CD14-positive monocyte (primary cell): ENCODE data around the gene PPFIBP1. TPM values are rescaled to one million over a fixed set of nuclear protein-coding genes. Genes with fewer than 3 reads are reported as not detected.
A peak's percentile ranks its signal among the peaks of the same experiment; 100 is the strongest.

Source experiments
- DNase-seq, 3 donors: peaks; one replicate each; pipeline ENCODE4 v3.0.0-alpha.2; 2011 to 2022
- H2AFZ ChIP-seq: 2 replicates; pipeline ENCODE4 v1.6.0; 2012; ENCODE audit warnings: mild to moderate bottlenecking, low read depth, low read length, inconsistent platforms; ENCODE audit not compliant: insufficient read depth, poor library complexity, severe bottlenecking
- H3K27ac ChIP-seq, 2 donors: 1 replicate in 1 of 2; 2 replicates in 1 of 2; pipeline ENCODE4 v1.5.1; 2012 to 2013; ENCODE audit warnings: low read length in 2 of 2, control low read depth in 1 of 2, inconsistent platforms in 1 of 2, low read depth in 1 of 2, mild to moderate bottlenecking in 1 of 2
- H3K27me3 ChIP-seq, 2 donors: one replicate each; pipeline versions ENCODE4 v1.6.0 to v1.6.1; 2011 to 2013; ENCODE audit warnings: low read length in 2 of 2; ENCODE audit not compliant: control insufficient read depth in 2 of 2, insufficient read depth in 2 of 2
- H3K36me3 ChIP-seq, 2 donors: replicated peaks in 1 of 2; 1 replicate in 1 of 2; 2 replicates in 1 of 2; pipeline versions ENCODE4 v1.5.1 to v1.6.1; 2012 to 2013; ENCODE audit warnings: low read length in 2 of 2, control low read depth in 1 of 2, inconsistent platforms in 1 of 2, mild to moderate bottlenecking in 1 of 2; ENCODE audit not compliant: insufficient read depth in 2 of 2, control insufficient read depth in 1 of 2
- H3K4me1 ChIP-seq, 2 donors: 1 replicate in 1 of 2; 2 replicates in 1 of 2; pipeline versions ENCODE4 v1.5.1 to v1.6.1; 2012 to 2013; ENCODE audit warnings: low read length in 2 of 2, control low read depth in 1 of 2, inconsistent platforms in 1 of 2, mild to moderate bottlenecking in 1 of 2, moderate library complexity in 1 of 2; ENCODE audit not compliant: insufficient read depth in 2 of 2, control insufficient read depth in 1 of 2
- H3K4me2 ChIP-seq: replicated peaks from 2 replicates; pipeline ENCODE3; 2012; ENCODE audit warnings: low read length, moderate library complexity, mild to moderate bottlenecking; ENCODE audit not compliant: poor library complexity, severe bottlenecking; ENCODE audit errors: extremely low read depth
- H3K4me3 ChIP-seq, 3 experiments: fragments of 200-600 bp in 1 of 3; sonication (generic) in 1 of 3; replicated peaks in 1 of 3; 1 replicate in 2 of 3; 2 replicates in 1 of 3; pipeline ENCODE4 v1.5.1; 2011 to 2013; ENCODE audit warnings: low read length in 3 of 3, mild to moderate bottlenecking in 3 of 3, control low read depth in 2 of 3, low read depth in 2 of 3, inconsistent platforms in 1 of 3, moderate library complexity in 1 of 3
- H3K79me2 ChIP-seq: 2 replicates; pipeline ENCODE4 v1.6.0; 2012; ENCODE audit warnings: mild to moderate bottlenecking, control low read depth, inconsistent platforms, low read length, moderate library complexity; ENCODE audit not compliant: insufficient read depth
- H3K9ac ChIP-seq: 2 replicates; pipeline ENCODE4 v1.6.0; 2017; ENCODE audit warnings: low read length, mild to moderate bottlenecking; ENCODE audit not compliant: insufficient read depth, poor library complexity, severe bottlenecking
- H3K9me3 ChIP-seq, 2 donors: replicated peaks in 1 of 2; 1 replicate in 1 of 2; 2 replicates in 1 of 2; pipeline versions ENCODE4 v1.5.1 to v1.6.1; 2012 to 2013; ENCODE audit warnings: low read length in 2 of 2, control low read depth in 1 of 2; ENCODE audit not compliant: control insufficient read depth in 1 of 2, insufficient read depth in 1 of 2
- H4K20me1 ChIP-seq: 2 replicates; pipeline ENCODE4 v1.6.0; 2012; ENCODE audit warnings: mild to moderate bottlenecking, low read length, control low read depth, moderate library complexity; ENCODE audit not compliant: insufficient read depth
- H3K27ac Mint-ChIP-seq, 7 donors: one replicate each; pipeline ENCODE4 v1.8.0; 2020; ENCODE audit warnings: mild to moderate bottlenecking in 7 of 7, mixed read lengths in 7 of 7, moderate library complexity in 6 of 7, inconsistent platforms in 2 of 7
- H3K27me3 Mint-ChIP-seq, 3 donors: one replicate each; pipeline ENCODE4 v1.8.0; 2021 to 2022; ENCODE audit warnings: low read depth in 3 of 3, mild to moderate bottlenecking in 3 of 3, mixed read lengths in 3 of 3, moderate library complexity in 3 of 3, inconsistent platforms in 1 of 3
- H3K36me3 Mint-ChIP-seq, 2 donors: one replicate each; pipeline ENCODE4 v1.8.0; 2020; ENCODE audit warnings: mixed read lengths in 2 of 2, inconsistent platforms in 1 of 2, mild to moderate bottlenecking in 1 of 2
- H3K4me1 Mint-ChIP-seq: one replicate; pipeline ENCODE4 v1.8.0; 2020; ENCODE audit warnings: mild to moderate bottlenecking, mixed read lengths
- H3K4me3 Mint-ChIP-seq, 2 donors: one replicate each; pipeline ENCODE4 v1.8.0; 2020; ENCODE audit warnings: mild to moderate bottlenecking in 2 of 2, mixed read lengths in 2 of 2, moderate library complexity in 1 of 2
- H3K9me3 Mint-ChIP-seq, 7 donors: one replicate each; pipeline ENCODE4 v1.8.0; 2020 to 2022; ENCODE audit warnings: mixed read lengths in 7 of 7, mild to moderate bottlenecking in 6 of 7, moderate library complexity in 6 of 7, inconsistent platforms in 2 of 7
- WGBS: methylation state at CpG from one replicate; pipeline ENCODE4 v1.1.5; 2013; ENCODE audit warnings: missing lambda C conversion rate; ENCODE audit not compliant: insufficient coverage; 5-methylcytosine and 5-hydroxymethylcytosine counted together
- intact Hi-C, 2 donors: fragments of 100-400 bp; cut with micrococcal nuclease; formaldehyde crosslinking; loops; one replicate each; pipeline versions ENCODE4 v1.15.0 to v1.15.1; 2023
- polyA plus RNA-seq, 3 donors: library from polyadenylated mRNA; depleted of rRNA in 1 of 3; unstranded in 2 of 3; stranded (reverse) in 1 of 3; fragments of 300-500 nt in 2 of 3; fragments of >200 nt in 1 of 3; fragmentation: Illumina TruSeq in 2 of 3; gene quantifications; 1 replicate in 2 of 3; 2 replicates in 1 of 3; pipeline ENCODE4 v1.2.3, GENCODE V29; 2012 to 2021
- TF ChIP-seq, protein P1 (sequence below): fragments of 200-600 bp; IDR thresholded peaks from one replicate; pipeline ENCODE4 v1.8.0; 2022; ENCODE audit warnings: antibody characterized with exemption, mild to moderate bottlenecking

PPFIBP1 gene
- polyA plus RNA-seq, 3 donors, result 0.25 to 0.79 (median 0.53) TPM

DNA sequence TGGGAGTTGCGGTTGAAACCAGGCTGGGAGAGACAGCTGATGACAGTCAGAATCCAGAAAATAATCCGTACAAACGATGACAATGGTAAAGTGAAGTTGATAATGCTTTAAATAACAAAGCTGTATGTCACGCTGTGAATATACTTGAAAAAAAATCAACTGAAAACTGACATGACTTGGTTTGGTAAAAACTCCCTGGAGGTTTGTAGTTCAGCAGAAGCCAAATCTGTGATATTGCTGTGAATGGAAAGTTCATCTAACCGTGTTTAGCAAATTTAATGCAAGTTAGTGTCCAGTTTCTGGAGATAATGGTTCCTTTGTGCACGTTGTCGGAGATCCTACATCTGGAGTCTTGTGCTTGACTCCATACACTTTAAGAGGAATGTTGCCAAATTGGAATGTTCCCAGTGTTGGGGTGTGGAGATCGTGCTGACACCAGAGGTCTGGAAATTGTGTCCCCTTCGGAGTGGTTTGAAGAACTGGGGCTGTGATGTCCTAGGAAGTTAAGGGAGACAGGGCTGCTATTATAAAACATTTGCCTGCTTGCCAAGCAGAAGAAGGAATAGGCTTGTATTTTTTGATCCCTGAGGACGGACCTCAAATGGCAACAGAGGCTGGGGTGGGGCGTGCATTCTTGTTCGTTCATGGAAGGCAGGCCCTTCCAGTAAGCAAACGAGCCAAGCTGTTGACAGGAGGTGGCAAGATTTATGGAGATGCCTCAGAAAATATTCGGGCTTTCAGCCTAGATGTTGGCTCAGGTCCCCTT lies 30.6 kb downstream of the PPFIBP1 start:
- H3K36me3 Mint-ChIP-seq, result no peaks in the 10 kb centered on the region
- peak overlapping the region in 1 of 7 donors; percentile 54 for H3K27ac Mint-ChIP-seq
- Histone ChIP-seq H3K4me1 (peaks cover 15 to 26% of the 10 kb centered on the region in 2 donors), H3K79me2 (no peaks in the 10 kb centered on the region), H3K9me3 (no peaks in the 10 kb centered on the region), H3K36me3 (no peaks in the 10 kb centered on the region), H3K4me3 (no peak overlapping the region), H4K20me1 (no peaks in the 10 kb centered on the region), H2AFZ (peak overlapping the region; percentile 55), H3K4me2 (peak overlapping the region; percentile 42), H3K9ac (no peak overlapping the region), H3K27ac (no peak overlapping the region), H3K27me3 (peaks cover 0 to 2% of the 10 kb centered on the region in 2 donors)
- no peak for DNase-seq
- 75% methylated on average over 14 of the region's 14 CpGs for WGBS
- peak overlapping the region; percentile 1 to 49 for H3K4me3 Mint-ChIP-seq
- H3K4me1 Mint-ChIP-seq, result peaks cover 25% of the 10 kb centered on the region
- intact Hi-C loops, result no loop called here
- peaks cover 5 to 7% (median 5%) of the 10 kb centered on the region in 3 donors for H3K27me3 Mint-ChIP-seq
- TF ChIP-seq, protein P1, sequence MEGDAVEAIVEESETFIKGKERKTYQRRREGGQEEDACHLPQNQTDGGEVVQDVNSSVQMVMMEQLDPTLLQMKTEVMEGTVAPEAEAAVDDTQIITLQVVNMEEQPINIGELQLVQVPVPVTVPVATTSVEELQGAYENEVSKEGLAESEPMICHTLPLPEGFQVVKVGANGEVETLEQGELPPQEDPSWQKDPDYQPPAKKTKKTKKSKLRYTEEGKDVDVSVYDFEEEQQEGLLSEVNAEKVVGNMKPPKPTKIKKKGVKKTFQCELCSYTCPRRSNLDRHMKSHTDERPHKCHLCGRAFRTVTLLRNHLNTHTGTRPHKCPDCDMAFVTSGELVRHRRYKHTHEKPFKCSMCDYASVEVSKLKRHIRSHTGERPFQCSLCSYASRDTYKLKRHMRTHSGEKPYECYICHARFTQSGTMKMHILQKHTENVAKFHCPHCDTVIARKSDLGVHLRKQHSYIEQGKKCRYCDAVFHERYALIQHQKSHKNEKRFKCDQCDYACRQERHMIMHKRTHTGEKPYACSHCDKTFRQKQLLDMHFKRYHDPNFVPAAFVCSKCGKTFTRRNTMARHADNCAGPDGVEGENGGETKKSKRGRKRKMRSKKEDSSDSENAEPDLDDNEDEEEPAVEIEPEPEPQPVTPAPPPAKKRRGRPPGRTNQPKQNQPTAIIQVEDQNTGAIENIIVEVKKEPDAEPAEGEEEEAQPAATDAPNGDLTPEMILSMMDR, result no peak
- H3K9me3 Mint-ChIP-seq, result no peaks in the 10 kb centered on the region

DNA sequence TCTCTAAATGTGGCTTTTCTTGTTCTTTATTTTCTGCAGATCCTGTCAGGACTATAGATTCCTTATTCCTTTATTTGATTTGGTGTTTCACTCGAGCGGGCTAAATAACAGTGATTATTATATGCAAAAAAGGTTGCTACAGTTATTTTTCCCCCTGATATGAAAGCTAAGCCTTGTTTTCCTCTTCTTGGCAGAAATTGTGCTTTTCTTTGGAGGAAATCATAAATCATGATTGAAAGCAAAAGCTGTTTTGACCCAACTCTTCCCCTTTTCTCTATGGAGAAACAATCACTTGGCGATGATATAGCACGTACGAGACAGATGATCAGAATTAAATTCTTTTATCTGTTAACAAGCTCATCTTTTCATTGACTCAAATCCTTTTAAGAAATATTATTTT lies 31.4 kb downstream of the PPFIBP1 start:
- Mint-ChIP-seq H3K4me1 (peaks cover 18% of the 10 kb centered on the region), H3K27ac (no peak overlapping the region), H3K9me3 (no peaks in the 10 kb centered on the region), H3K4me3 (peak overlapping the region in 1 of 2 donors; percentile 71), H3K27me3 (peaks cover 5 to 7% (median 5%) of the 10 kb centered on the region in 3 donors), H3K36me3 (no peaks in the 10 kb centered on the region)
- Histone ChIP-seq H2AFZ (peak overlapping the region; percentile 55), H3K79me2 (no peaks in the 10 kb centered on the region), H3K4me2 (peak overlapping the region; percentile 42), H3K27me3 (peaks cover 0 to 2% of the 10 kb centered on the region in 2 donors), H4K20me1 (no peaks in the 10 kb centered on the region), H3K27ac (no peak overlapping the region), H3K9ac (no peak overlapping the region), H3K9me3 (no peaks in the 10 kb centered on the region), H3K4me1 (peaks cover 7 to 18% of the 10 kb centered on the region in 2 donors), H3K4me3 (peak overlapping the region in 2 of 3 experiments; percentile 27 to 50), H3K36me3 (no peaks in the 10 kb centered on the region)
- DNase-seq, result no peak
- TF ChIP-seq, protein P1, result no peak
- intact Hi-C loops, result no loop called here
- no CpG with 5 or more reads among the region's 5 CpGs for WGBS
